GM21528 (cell line): Measurements from ENCODE around the gene TEX12.
A peak's percentile ranks its signal among the peaks of the same experiment; 100 is the strongest.

Experiments used
- ATAC-seq: cut with Tn5 transposase; IDR thresholded peaks from one replicate; pipeline ENCODE4 v1.9.1; 2021; ENCODE audit warnings: mild to moderate bottlenecking, moderate library complexity; ENCODE audit not compliant: unreplicated experiment, low FRiP score

The TEX12 gene

GRCh38 chr11:112210890-112211289, 43.7 kb downstream of the TEX12 start:
- no peak for ATAC-seq

- ATAC-seq, result no peak
Observed at GRCh38 chr11:112211536-112211935, 44.4 kb downstream of the TEX12 start.

- ATAC-seq, result no peak
Observed at GRCh38 chr11:112212290-112212689, 45.1 kb downstream of the TEX12 start.

- no peak for ATAC-seq
Observed at GRCh38 chr11:112212710-112213109, 45.5 kb downstream of the TEX12 start.

- no peak for ATAC-seq
Observed at GRCh38 chr11:112213753-112214152, 46.6 kb downstream of the TEX12 start.

- ATAC-seq, result no peak
Observed at GRCh38 chr11:112215621-112216020, 48.4 kb downstream of the TEX12 start.

GRCh38 chr11:112216561-112217105, 49.5 kb downstream of the TEX12 start:
- no peak for ATAC-seq

- peak; percentile 96 for ATAC-seq
Observed at GRCh38 chr11:112219476-112220232, 52.5 kb downstream of the TEX12 start.

- ATAC-seq, result no peak
Observed at GRCh38 chr11:112221274-112221835, 54.2 kb downstream of the TEX12 start.
